Raji (cell line): ENCODE measurements around the gene SIRT3.

ENCODE experiments used
- POLR2A ChIP-seq: IDR thresholded peaks from 2 replicates; pipeline ENCODE4 v1.6.1; 2011; ENCODE audit warnings: low read depth, low read length, control low read depth; ENCODE audit not compliant: insufficient read depth

SIRT3 gene

GRCh38 chr11:214083-214482, 22.1 kb downstream of the SIRT3 start:
- no peak for TF ChIP-seq POLR2A

GRCh38 chr11:213111-213510, 23.0 kb downstream of the SIRT3 start:
- no peak for TF ChIP-seq POLR2A

GRCh38 chr11:212150-213100, 23.7 kb downstream of the SIRT3 start:
- TF ChIP-seq POLR2A: no peak

- no peak for TF ChIP-seq POLR2A
Measured at GRCh38 chr11:211741-212140, 24.4 kb downstream of the SIRT3 start.

- no peak for TF ChIP-seq POLR2A
Measured at GRCh38 chr11:211295-211694, 24.8 kb downstream of the SIRT3 start.

GRCh38 chr11:210803-211180, 25.4 kb downstream of the SIRT3 start:
- no peak for TF ChIP-seq POLR2A

- no peak for TF ChIP-seq POLR2A
Measured at GRCh38 chr11:210122-210802, 25.9 kb downstream of the SIRT3 start.

GRCh38 chr11:209275-210121, 26.6 kb downstream of the SIRT3 start:
- TF ChIP-seq POLR2A: no peak

- TF ChIP-seq POLR2A: no peak
Measured at GRCh38 chr11:208917-209260, 27.3 kb downstream of the SIRT3 start.

GRCh38 chr11:208181-208916, 27.8 kb downstream of the SIRT3 start:
- peak; percentile 78 for TF ChIP-seq POLR2A

GRCh38 chr11:207863-208180, 28.3 kb downstream of the SIRT3 start:
- no peak for TF ChIP-seq POLR2A

- peak; percentile 87 for TF ChIP-seq POLR2A
Measured at GRCh38 chr11:207208-207862, 28.8 kb downstream of the SIRT3 start, which contains the start of the genes BET1L and RIC8A. Gene BET1L (minus strand): TSS chr11:207399. CDS start chr11:207321, 78 bp downstream. Gene RIC8A (plus strand): TSS chr11:207708. CDS start chr11:208855, 1,147 bp downstream.

- TF ChIP-seq POLR2A: no peak
Measured at GRCh38 chr11:206526-207207, 29.5 kb downstream of the SIRT3 start.

- TF ChIP-seq POLR2A: no peak
Measured at GRCh38 chr11:206002-206384, 30.1 kb downstream of the SIRT3 start.
